Stimulated activated CD4-positive, alpha-beta T cell treated with anti-CD3 and anti-CD28 coated beads, TNF-alpha, amount 100 ng/mL, for 1 hour (primary cell): ENCODE data around the gene PHC2.

Source experiments
- DNase-seq, 3 donors: peaks; one replicate each; pipeline ENCODE4 v3.0.0-alpha.2; 2020; ENCODE audit warnings: low read depth in 3 of 3, low spot score in 1 of 3

PHC2 gene

DNA sequence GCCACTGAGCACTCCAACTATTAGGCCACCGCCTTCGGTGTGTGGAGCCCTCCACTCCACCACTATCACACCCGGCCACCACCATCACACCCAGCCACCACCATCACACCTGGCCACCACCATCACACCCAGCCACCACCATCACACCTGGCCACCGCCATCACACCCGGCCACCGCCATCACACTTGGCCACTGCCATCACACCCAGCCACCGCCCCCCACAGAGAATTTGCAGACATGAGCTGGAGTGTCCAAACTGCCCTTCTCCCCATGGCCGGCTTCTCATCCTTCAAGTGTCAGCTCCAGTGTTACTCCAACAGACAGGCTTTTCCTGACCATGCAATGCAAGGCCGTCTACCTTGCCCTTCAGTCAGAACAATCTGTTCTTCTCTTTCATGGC, 59.6 kb downstream of the PHC2 start:
- no peak for DNase-seq

DNA sequence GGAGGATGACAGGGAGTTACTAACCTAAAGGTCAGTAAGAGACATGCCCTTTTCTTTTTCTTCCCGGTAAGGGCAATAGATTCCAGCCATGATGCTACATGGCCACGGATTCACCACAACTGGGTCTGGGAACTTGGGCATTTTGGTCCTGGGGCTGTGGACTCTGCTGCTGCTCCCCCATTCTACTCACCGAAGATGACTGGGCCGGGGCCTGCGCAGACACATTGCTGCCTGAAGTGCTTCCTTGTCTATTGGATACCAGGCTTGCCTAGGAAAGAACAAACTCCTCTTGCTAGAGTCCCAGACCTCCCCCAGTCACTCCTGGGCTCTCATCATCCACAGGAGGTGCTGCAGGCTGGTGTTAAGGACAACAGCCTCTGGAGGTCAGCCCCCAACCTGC, 60.1 kb downstream of the PHC2 start:
- DNase-seq = no peak

DNA sequence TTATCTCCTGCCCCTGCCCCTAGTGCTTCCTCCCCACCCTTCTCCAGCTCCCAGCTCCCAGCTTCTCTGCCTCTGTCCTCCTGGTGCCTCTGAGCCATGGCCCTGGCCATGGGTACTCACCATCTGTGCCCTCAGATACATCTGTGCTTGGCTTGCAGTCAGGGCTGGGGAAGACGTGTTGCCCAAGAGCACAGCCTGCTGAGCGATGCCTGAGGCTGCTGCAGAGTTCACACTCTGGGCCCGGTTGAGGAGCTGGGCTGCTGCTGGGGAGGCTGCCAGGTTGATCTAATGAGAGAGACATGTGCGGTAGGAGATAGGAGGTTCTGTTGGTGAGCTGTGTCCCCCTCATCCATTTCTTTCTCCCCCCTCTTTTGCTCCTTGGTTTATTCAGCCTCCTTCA, 60.6 kb downstream of the PHC2 start:
- no peak for DNase-seq

DNA sequence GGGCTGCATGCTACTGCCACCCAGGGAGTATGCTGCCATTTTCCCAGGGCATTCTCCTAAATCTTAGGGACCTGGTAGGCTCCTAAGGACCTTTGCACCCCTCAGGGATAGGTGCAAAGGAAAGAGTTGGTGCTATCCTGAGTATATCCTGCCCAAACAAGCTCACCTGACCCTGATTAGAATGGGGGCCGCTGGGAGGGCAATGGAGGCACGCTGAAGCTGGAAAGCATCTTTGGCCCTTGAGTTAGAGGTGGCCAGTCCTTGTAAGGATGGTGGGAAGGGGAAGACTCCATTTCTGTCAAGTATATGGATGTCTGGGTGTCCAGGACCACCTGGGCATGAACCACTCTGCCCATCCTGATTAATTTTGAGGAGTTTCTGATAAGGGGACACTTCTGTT, 61.1 kb downstream of the PHC2 start:
- no peak for DNase-seq

DNA sequence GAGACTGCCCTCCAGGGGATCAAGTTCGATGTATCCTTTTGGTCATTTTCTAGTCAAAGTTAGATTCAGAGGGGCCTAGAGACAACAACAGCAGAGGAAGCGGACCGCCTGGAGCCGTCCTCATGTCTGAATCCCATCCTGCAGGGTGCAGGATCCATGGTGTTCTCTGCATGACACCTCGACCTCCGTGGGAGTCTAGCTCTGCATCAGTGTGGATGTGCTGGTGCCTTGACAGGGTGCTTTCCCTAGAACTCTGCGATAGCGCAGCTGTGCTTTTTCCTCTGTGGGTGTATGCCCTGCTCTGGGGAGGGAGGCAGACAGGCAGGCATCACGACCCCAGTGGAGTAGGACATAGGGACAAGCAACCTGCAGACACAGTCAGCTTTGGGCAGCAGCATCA, 61.8 kb downstream of the PHC2 start:
- DNase-seq = no peak

DNA sequence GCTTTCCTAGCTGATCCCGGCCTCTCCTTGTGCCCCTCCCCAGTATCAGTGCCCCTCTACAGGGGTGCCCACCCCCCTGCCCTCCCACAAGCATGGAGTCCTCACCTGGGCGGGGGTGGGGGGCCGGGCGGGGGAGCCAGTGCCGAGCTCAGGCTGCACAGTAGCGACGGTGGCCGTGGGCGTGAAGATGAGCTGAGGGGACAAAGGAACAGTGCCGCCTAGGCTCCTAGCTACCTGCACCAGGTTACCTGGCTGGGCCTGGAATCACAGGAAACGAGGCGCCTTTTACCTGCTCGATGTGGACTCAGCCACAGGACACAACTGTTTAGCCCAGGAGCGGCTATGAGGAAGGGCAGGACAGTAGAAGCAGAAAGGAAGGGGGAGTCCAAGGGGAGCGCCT, 62.5 kb downstream of the PHC2 start:
- no peak for DNase-seq

DNA sequence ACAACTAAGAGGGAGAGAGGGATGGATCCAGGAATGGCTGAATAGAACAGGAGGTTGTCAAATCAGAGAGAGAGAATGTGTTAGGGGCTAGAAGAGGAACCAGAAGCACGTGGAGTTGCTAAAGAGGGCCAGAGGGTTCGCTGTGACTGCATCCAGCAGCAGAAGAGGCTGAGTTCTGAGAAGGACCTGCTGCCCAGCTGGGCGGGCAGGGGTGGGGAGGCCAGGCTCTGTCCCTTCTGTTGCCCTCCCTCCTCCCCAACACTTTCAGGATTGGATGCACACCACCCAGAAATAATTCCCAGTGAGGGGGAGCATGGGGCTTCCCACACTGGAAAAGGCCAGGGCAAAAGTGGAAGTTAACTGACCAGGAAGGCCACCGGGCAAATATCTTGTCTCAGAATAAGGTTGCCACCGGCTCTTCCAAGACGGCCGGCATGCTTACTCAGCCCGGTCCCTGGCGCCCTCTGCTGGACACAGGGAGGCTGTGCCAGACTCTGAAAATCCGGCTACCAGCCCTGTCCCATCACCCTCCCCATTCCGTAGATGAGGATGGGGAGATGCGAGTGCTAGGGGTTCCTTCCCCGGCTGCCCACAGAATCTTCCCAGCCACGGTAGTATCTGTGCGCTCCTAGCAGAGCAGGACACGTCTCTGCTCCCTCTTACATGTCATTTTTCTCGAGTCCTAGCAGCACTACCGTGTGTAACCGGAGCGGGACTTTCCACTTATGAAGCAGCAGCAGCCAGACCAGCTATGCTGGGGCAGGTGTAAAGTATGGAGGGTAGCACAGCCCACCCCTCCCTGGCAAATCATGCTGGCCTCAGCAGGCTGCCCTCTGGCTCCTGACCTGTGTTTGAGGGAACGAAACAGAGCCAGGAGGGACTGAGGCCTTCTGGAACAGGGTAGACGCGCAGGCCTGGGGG, 63.1 kb downstream of the PHC2 start:
- peak; percentile 70 to 83 (median 74) for DNase-seq

DNA sequence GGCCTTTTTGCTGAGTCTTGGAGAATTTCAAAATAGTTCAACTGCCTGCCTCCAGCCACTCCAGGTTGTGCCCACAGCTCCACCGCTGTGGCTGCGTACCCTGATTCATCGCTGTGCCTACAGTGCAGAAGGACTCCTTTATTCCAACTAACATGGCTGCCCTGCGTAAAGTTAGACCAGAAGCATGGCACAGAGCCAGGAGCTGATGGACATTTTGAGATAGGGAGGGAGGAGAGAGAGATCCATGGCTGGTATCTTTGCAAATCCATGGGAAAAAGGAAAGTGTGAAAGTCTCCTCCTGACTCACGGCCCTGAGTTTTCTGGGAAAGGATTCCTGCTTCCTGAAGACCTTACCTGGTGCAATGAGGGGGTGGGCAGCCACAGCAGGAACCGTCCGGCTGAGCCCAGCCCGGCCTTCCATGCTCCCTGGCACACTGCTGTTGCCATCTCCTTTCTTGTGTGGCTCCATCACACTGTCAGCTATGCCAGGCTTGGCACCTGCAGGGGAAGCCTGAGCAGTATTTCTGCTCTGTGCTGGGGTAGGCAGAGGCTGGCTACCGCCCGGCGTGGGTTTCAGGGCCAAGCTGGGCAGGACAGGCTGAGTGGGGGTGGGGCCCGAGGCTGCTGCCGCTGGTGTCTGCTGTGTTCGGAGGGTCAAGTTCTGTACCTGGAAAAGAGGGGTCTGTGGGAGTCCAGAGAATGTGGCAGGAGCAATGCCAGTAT, 64.0 kb downstream of the PHC2 start:
- no peak for DNase-seq

DNA sequence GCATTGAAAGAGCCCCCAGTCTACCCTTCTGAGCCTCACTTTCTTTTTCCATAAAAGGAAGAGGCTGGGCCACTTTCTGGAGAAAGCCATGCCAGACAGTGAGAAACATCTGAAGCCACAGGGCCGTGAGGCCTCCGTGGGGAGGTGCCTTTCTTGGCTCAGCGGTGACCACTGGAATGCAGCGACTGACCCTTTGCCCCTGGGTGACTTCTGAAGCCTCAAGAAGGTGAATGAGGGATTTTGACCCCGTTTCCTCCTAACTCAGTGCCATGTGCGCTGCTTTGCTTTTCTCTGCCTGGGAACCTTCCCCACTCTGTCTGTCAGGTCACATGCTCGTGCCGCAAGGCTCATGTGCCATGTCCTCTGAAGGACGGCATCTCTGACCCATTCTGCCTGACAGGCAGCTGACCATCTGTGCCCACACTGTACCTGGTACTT, 65.3 kb downstream of the PHC2 start:
- no peak for DNase-seq

DNA sequence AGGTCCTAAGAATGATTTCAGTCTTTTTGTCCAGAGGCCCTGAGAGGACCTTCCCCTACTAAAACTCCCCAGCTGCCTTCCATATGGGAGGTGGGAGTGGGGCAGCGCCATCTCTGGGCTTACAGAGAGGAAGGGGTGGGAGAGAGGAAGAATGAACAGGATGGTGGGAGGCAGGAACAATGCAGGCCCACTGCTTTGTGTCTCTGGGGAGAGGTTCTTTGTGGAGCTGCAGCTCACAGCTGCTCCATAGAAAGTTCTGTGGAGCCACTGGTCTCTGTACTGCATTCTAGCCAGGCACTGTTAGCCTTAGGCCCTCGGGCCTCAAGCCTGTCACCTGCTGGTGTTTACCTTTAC, 66.4 kb downstream of the PHC2 start:
- no peak for DNase-seq

DNA sequence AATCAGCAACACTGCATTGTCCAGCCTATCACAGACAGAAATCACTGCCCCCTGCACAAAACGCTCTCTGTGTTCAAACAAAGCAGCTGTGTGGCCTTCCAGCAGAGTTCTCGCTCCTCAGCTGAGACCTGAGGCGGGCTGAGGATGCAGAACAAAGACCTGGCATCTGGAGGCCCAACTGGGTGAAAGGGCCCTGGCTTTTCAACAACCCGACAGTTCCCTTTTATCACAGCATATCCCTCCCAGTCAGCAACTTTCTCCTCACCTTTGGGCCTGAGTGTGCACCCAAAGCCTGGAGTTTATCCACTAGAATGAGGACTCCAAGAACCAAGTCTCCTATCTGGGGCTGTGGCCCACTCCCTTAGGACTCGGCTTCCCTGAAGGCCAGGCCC, 67.4 kb downstream of the PHC2 start:
- DNase-seq = no peak

DNA sequence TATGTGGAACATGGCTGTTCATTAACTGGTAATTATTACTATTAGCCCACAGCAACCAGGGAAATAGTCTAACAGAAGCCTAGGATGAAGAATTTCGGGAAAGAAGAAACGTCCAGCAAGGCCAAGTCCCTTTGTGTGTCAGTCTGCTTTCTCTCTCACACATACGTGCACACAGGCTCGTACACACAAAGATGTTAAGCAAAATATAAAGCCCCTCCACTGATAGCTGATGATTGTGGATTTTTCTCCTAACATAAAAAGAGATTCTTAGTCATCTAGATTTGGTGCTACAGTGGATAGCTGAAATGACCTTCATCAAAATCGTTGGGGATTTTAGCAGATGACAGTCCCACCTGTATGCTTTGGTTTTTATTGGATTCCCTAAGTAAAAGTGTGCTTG, 67.9 kb downstream of the PHC2 start:
- DNase-seq = no peak

DNA sequence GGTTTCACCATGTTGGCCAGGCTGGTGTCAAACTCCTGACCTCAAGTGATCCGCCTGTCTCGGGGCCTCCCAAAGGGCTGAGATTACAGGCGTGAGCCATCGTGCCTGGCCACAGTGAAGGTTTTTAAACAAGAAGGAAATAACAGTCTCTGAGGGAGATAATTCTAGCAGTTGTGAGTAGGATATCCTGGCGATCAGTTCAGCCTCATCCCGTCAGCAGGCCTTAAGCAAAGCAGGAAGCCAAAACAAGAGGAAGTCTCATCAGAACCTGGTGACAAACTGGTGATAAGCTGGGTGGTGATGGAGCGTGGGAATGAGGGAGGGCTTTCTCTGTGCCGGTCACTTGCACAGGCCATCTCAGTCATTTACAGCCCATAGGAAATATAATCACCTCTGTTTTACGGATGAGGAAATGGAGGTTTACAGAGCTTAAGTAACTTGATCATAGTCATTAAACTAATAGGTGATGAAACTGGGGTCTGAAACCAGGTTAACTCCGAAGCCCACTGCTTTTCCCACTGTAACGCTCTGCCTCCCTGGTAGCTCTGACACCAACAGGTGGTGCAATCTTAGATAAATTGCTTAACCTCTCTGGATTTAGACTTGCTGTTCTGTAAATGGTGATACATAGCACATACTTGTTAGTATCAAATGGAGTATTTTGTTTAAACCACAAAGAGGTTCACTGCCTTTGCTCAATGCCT, 69.2 kb downstream of the PHC2 start:
- no peak for DNase-seq

DNA sequence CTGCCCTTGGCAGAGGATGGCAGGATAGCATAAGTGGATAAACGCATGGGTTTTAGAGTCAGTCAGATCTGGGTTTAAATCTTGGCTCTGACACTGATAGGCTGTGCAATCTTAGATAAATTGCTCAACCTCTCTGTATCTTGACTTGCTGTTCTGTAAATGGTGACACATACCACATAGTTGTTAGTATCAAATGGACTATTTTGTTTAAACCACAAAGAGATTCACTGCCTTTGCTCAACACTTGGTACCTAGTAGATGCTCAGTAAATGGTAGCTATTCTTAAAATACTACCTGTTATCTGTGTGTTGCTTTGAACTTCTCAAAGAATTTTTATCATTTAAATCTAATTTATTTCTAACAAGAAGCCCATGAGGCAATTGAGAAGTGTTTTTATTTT, 70.5 kb downstream of the PHC2 start:
- no peak for DNase-seq

DNA sequence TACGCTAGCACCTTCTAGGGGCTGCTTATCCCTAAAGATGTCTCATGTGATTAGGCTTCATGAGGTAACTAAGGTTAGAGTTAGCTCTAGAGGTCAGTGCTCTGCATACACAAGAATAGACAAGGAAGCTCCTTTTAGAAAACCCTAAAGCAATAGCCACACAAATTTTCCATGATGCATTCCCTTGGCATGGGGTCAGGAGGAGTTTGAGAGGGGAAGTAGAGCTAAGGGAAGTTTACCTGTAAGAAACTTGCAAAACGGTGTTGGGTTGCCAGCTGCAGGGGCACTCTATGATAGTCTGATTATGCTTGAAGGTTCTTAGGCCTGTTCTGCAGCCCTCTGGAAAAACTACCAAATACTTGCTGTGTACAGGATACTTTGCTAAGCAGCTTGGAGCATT, 71.0 kb downstream of the PHC2 start:
- DNase-seq = no peak

DNA sequence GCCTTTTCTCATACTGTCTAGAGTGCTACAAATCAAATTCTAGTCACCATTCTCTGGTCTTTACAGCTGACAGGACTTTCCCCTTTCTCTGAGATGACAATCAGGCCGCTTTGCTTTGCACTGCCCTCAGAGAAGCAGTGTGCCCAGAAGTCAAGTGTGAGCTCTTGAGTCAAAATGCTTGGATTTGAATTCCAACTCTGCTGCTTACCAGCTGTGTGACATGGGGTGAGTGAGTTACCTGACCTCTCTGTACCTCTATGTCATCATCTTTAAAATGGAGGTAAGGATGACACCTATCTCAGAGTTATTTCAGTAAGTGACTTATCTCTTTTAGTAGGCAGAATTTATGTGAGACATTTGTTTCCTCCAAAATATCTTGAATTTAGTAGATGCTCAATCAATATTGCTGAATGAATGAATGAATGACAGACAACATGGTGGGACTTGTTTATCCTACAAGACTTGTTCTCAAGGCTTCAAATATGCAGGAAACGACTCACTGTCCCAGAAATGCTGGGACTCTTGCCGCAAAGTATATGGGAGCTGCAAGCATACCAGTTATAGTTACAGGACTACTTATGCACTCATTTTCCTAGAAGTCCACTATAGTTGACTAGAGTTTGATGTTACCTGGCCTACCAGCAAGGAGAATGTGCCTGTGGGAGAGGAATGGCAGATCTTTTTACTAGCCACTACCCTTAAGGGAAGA, 71.9 kb downstream of the PHC2 start:
- DNase-seq = no peak

DNA sequence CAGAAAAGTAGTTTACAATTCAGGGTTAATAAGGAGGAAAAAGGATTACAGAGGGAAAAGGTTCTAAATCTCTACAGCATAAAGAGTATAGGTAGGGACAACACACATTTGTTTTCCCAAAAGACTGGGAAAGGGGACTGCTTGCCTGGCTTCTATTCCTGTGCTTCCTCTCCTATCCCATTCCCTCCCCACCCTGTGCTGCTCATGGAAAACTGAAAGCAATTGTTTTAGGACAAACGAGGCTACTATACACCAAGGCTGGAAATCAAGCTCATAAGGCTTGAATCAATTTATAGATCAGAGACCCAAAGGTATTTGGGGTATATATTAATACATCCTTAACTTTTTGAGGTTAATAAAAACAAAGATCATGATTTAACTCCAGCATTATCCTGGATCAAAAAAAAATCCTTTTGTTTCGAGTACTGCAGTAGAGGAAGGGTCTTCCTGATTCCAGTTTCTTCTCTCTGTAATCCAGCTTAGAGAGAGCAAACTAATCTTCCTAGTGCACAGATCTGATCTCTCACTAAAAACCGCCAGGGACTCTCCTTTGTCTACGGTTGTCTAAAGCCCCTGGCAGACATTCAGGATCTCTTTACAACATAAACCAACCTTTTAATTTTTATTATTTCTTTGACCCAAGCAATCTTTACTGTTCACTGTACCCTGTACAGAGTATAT, 72.6 kb downstream of the PHC2 start:
- no peak for DNase-seq

DNA sequence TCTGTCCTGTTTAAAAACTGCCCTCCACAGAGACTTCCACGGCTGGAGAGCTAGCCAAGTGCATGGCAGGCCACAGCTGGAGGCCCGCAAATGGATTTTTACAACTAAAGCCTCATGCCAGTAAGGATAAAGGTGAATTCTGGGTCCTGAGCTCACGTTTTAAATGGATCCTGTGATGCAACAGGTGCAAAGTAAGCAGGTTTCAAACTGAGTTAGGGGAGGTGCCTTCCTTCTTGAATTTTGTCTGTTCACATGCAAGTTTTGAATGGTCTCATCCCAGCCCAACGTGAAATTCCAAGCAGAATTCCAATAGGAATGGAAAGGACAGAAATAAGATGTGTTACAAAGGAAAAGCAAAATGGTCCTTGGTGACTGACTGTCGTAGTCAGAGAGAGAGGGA, 73.8 kb downstream of the PHC2 start:
- DNase-seq = no peak

DNA sequence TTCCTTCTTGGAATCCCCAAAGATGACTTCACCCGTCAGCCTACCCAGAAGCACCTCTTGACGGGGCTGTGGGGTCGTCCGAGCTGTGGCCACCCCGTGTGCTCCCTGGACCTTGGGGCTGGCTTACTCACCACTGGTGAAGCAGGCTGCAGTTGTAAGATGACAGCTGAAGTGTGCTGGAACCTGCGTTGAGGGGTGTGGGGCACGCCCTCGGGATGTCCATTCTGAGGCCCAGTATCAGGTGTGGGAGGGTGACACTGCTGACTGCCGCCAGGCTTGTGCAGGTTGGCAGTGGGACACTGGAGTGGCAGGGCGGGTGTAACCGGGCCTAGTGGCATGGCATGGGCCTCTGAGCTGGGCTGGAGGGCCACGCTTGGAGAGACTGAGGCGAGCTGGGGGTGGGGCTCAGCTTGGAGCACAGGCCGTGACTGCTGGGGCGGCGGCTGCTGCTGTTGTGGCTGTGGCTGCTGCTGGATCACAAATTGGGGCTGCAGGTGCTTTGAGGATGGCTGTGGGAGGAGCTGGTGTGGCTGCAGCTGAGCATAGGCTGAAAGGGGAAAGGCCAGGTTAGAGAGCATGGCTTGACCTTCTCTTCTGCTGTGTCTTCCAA, 76.1 kb downstream of the PHC2 start:
- no peak for DNase-seq

DNA sequence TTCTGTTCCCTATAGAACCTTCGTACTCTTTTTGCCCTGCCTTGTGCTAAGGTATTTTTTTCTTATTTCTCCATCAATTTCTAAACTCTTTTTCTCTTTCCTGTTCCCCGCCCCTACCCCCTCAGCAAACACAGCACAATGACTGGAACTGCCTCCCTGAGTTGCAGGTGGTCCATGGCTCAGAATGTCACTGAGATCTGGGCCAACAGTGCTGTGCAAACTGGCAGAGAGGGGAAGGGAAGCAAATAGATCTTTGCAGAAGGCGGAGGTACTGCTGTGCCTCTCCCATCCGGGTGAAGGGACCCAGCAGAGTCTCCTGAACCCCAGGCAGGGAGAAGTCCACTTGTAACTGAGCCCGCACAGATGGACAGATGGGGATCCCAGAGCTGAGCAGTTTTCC, 77.4 kb downstream of the PHC2 start:
- no peak for DNase-seq
